Measurements from ENCODE around the gene FRMPD4. TPM values are rescaled to one million over a fixed set of nuclear protein-coding genes. Genes with fewer than 3 reads are reported as not detected.

The FRMPD4 gene
- total and polyA plus RNA-seq, 2 experiments from 2014 or later = 0.19 to 0.80 TPM

DNA sequence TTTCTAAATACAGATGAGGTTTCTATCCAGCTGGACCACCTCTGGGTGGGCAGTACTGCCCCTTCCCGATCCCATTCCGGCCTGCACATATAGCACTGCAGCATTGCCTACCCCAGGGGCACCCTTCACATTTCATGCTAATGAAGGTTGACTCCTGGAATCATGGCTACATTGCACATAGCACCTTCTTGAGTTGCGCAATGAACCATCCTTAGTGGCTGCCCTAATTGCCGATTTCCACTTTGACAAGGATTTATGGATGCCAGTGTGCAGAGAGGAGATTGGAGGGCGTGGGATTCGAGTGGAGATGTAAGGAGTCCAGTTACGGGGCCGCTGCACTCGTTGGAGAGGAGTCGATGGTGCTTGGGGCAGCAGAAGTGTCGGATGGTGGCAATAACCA lies 229.0 kb downstream of the FRMPD4 start (continued):
- TF ChIP-seq, protein P1, sequence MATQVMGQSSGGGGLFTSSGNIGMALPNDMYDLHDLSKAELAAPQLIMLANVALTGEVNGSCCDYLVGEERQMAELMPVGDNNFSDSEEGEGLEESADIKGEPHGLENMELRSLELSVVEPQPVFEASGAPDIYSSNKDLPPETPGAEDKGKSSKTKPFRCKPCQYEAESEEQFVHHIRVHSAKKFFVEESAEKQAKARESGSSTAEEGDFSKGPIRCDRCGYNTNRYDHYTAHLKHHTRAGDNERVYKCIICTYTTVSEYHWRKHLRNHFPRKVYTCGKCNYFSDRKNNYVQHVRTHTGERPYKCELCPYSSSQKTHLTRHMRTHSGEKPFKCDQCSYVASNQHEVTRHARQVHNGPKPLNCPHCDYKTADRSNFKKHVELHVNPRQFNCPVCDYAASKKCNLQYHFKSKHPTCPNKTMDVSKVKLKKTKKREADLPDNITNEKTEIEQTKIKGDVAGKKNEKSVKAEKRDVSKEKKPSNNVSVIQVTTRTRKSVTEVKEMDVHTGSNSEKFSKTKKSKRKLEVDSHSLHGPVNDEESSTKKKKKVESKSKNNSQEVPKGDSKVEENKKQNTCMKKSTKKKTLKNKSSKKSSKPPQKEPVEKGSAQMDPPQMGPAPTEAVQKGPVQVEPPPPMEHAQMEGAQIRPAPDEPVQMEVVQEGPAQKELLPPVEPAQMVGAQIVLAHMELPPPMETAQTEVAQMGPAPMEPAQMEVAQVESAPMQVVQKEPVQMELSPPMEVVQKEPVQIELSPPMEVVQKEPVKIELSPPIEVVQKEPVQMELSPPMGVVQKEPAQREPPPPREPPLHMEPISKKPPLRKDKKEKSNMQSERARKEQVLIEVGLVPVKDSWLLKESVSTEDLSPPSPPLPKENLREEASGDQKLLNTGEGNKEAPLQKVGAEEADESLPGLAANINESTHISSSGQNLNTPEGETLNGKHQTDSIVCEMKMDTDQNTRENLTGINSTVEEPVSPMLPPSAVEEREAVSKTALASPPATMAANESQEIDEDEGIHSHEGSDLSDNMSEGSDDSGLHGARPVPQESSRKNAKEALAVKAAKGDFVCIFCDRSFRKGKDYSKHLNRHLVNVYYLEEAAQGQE (IDR thresholded peaks at IDR 0.05; ENCODE audit: unreplicated experiment) = no peak
- TF ChIP-seq JUNB (IDR thresholded peaks at IDR 0.05; ENCODE audit: unreplicated experiment) (no peak), CREB1 (CRISPR knock-in tag; IDR thresholded peaks at IDR 0.05; ENCODE audit: low read depth) (no peak), POLR2AphosphoS5 (IDR thresholded peaks at IDR 0.05; ENCODE audit: low read depth) (no peak), ZNF114 (CRISPR knock-in tag; IDR thresholded peaks at IDR 0.05) (no peak)
- TF ChIP-seq, protein P2, sequence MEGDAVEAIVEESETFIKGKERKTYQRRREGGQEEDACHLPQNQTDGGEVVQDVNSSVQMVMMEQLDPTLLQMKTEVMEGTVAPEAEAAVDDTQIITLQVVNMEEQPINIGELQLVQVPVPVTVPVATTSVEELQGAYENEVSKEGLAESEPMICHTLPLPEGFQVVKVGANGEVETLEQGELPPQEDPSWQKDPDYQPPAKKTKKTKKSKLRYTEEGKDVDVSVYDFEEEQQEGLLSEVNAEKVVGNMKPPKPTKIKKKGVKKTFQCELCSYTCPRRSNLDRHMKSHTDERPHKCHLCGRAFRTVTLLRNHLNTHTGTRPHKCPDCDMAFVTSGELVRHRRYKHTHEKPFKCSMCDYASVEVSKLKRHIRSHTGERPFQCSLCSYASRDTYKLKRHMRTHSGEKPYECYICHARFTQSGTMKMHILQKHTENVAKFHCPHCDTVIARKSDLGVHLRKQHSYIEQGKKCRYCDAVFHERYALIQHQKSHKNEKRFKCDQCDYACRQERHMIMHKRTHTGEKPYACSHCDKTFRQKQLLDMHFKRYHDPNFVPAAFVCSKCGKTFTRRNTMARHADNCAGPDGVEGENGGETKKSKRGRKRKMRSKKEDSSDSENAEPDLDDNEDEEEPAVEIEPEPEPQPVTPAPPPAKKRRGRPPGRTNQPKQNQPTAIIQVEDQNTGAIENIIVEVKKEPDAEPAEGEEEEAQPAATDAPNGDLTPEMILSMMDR (conservative IDR thresholded peaks at IDR 0.05; ENCODE audit: low read depth in 2 of 2) = no peak

DNA sequence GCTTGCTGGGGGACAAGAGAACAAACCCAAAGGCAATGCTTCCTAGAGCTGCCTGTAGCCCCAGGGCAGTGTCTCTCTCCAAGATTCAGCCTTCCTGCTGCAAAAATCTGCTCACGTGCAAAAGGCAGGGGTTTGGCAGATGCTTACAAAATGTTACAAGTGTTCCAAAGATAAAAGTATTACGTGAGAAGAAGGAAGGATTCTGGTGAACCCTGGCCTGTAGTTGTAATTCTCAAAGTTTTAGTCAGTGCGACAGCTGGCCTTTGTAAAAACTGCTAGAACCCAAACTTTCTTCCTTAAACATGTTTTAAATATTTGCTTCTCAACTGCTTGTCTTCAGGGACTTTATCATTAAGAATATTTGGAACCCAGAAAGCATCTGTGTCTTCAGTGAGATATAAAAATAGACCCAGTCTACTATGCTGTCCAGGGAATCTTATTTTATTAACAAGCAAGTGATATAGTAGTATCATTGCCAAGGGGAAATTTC lies 232.3 kb downstream of the FRMPD4 start:
- no peak overlapping the region for H3K4me2 ChIP-seq
- H3K36me3 Mint-ChIP-seq (ENCODE audit: low read depth) = no peaks in the 10 kb centered on the region
- H3K79me2 ChIP-seq (replicated peaks; ENCODE audit: insufficient read depth) = no peaks in the 10 kb centered on the region
- H3K4me1 Mint-ChIP-seq = no peaks in the 10 kb centered on the region; the same call in 2 of the 3 replicates
- H2AFZ ChIP-seq = no peak overlapping the region
- no peaks in the 10 kb centered on the region for H3K4me1 ChIP-seq (ENCODE audit: insufficient read depth)
- no peaks in the 10 kb centered on the region for H3K27me3 Mint-ChIP-seq (ENCODE audit: insufficient read depth, low read depth, poor library complexity)
- H3K9me2 ChIP-seq (ENCODE audit: insufficient read depth) = no peaks in the 10 kb centered on the region
- no peak for DNase-seq (ENCODE audit: low spot score)
- H4K20me1 ChIP-seq (replicated peaks; ENCODE audit: insufficient read depth) = no peaks in the 10 kb centered on the region
- no peak overlapping the region for H3K27ac Mint-ChIP-seq
- no peak overlapping the region for H3K27ac ChIP-seq (ENCODE audit: low read depth)
- H3K4me3 ChIP-seq = no peak overlapping the region
- H3K36me3 ChIP-seq (ENCODE audit: insufficient read depth) = no peaks in the 10 kb centered on the region
- no peaks in the 10 kb centered on the region for H3K9me3 Mint-ChIP-seq
- no peak for ATAC-seq
- no peaks in the 10 kb centered on the region for H3F3A ChIP-seq (replicated peaks; ENCODE audit: low read depth)
- H3K4me3 Mint-ChIP-seq = no peak overlapping the region
- no peaks in the 10 kb centered on the region for H3K27me3 ChIP-seq (ENCODE audit: insufficient read depth)
- TF ChIP-seq ZNF114 (CRISPR knock-in tag; IDR thresholded peaks at IDR 0.05) = no peak
- TF ChIP-seq NANOG (IDR thresholded peaks at IDR 0.05; ENCODE audit: borderline replicate concordance) = no peak
- TF ChIP-seq ZNF331 (CRISPR knock-in tag; IDR thresholded peaks at IDR 0.05; ENCODE audit: low read depth) = no peak
- TF ChIP-seq, protein P2 (conservative IDR thresholded peaks at IDR 0.05; ENCODE audit: low read depth in 2 of 2) = no peak
- TF ChIP-seq, protein P1 (IDR thresholded peaks at IDR 0.05; ENCODE audit: unreplicated experiment) = no peak
- TF ChIP-seq EZH2phosphoT487 (IDR thresholded peaks at IDR 0.05; ENCODE audit: unreplicated experiment) = no peak
- TF ChIP-seq, protein P3, sequence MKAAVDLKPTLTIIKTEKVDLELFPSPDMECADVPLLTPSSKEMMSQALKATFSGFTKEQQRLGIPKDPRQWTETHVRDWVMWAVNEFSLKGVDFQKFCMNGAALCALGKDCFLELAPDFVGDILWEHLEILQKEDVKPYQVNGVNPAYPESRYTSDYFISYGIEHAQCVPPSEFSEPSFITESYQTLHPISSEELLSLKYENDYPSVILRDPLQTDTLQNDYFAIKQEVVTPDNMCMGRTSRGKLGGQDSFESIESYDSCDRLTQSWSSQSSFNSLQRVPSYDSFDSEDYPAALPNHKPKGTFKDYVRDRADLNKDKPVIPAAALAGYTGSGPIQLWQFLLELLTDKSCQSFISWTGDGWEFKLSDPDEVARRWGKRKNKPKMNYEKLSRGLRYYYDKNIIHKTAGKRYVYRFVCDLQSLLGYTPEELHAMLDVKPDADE (IDR thresholded peaks at IDR 0.05) = no peak
- no peak for TF ChIP-seq POLR2AphosphoS5 (IDR thresholded peaks at IDR 0.05; ENCODE audit: low read depth)

All from GM23338 (cell line).